Gastroesophageal sphincter (tissue), 3 donors: ENCODE results near the gene TRAPPC2B.

Experiments
- EP300 ChIP-seq: sonication (generic); formaldehyde crosslinking; IDR thresholded peaks from one replicate; pipeline ENCODE4 v1.6.1; 2017; ENCODE audit warnings: antibody characterized with exemption, mild to moderate bottlenecking
- POLR2A ChIP-seq, 2 donors: fragments of 450-650 bp; IDR thresholded peaks; one replicate each; pipeline ENCODE4 v1.6.1; 2017; ENCODE audit warnings: antibody characterized with exemption in 2 of 2, mild to moderate bottlenecking in 2 of 2, moderate library complexity in 1 of 2
- POLR2AphosphoS5 ChIP-seq: sonication (generic); formaldehyde crosslinking; IDR thresholded peaks from one replicate; pipeline ENCODE4 v1.6.1; 2017; ENCODE audit warnings: antibody characterized with exemption
- TF ChIP-seq, protein P1 (sequence below), 4 experiments: fragments of 200-600 bp in 2 of 4; fragments of 450-650 bp in 2 of 4; sonication (generic) in 1 of 4; IDR thresholded peaks; one replicate each; pipeline ENCODE4 v1.5.1; 2017 to 2019; ENCODE audit warnings: antibody characterized with exemption in 4 of 4, mild to moderate bottlenecking in 2 of 4, moderate library complexity in 2 of 4

DNA sequence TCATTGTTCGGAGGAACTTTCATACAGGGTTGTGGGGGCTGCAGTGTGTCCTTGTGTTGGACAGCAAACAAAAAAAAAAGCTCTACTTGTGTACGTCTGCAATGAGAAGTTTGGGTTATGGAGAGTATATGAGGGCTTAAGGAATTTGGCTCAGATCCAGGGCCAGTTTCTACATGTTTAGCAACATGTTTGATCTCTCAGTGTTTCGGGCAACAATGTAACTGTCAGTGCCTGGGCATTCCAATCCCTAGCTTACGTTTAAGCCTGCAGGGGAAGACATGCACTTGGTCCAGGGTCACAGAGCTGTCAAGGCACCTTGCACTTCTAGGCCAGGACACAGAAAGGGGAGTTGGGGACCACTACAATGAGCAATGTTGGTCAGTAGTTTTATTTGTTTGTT is 29.2 kb upstream of the TRAPPC2B start:
- TF ChIP-seq, protein P1, sequence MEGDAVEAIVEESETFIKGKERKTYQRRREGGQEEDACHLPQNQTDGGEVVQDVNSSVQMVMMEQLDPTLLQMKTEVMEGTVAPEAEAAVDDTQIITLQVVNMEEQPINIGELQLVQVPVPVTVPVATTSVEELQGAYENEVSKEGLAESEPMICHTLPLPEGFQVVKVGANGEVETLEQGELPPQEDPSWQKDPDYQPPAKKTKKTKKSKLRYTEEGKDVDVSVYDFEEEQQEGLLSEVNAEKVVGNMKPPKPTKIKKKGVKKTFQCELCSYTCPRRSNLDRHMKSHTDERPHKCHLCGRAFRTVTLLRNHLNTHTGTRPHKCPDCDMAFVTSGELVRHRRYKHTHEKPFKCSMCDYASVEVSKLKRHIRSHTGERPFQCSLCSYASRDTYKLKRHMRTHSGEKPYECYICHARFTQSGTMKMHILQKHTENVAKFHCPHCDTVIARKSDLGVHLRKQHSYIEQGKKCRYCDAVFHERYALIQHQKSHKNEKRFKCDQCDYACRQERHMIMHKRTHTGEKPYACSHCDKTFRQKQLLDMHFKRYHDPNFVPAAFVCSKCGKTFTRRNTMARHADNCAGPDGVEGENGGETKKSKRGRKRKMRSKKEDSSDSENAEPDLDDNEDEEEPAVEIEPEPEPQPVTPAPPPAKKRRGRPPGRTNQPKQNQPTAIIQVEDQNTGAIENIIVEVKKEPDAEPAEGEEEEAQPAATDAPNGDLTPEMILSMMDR (IDR thresholded peaks at IDR 0.05) = no peak
- no peak for TF ChIP-seq POLR2A (IDR thresholded peaks at IDR 0.05)
- TF ChIP-seq POLR2AphosphoS5 = no peak
- TF ChIP-seq EP300 = no peak
